ENCODE measurements around the gene CACNA2D1. TPM values are rescaled to one million over a fixed set of nuclear protein-coding genes. Genes with fewer than 3 reads are reported as not detected.

Gene CACNA2D1
- total RNA-seq, 1 donor from 2014 or later: 20.7 TPM

DNA sequence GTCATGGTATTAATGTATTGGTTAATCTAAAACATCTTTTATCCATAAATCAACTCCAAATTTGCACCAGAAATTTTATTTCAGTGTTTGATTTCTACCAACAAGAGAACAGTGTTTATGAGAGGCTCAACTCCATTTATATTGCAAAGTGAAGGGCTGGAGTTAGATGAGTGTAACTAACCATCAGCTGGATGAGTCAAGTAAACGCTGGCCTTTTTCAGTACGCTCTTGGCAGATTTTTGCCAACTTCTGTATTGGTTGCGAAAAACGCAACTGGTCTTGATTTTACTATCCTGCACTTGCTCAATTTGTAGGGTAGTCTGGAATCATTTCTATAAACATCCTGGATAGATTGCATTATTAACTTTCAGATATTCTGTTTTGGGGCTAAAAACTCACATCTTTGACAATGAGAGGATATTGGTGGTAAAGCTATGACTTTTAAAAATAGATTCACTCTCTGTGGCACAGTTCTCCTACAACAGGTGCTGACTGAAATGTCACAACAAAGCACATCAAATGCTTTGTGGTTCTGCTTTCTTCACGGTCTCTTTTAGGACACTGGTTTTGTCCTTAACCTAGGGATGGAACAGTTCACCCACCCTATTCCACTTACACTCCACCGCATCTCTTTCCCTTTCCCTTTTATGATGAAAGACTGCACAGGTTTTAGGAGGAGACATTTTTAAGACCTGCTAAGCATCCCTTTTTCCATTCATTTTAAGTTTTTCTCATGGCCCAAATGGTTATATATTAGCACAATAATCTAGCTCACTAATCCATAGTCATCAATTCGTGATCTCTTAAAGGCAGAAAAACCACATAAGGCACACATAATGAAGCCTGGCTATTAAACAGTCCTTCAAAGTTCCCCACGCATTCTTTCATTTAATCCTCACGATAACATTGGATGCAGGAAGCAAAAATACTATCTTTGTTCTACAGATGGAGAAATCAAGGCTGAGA lies 12.8 kb downstream of the CACNA2D1 start:
- no peaks in the 10 kb centered on the region for H3K36me3 Mint-ChIP-seq (ENCODE audit: low read depth, unreplicated experiment)
- DNase-seq (ENCODE audit: low spot score): no peak
- no peaks in the 10 kb centered on the region for H3K27me3 Mint-ChIP-seq (ENCODE audit: unreplicated experiment)
- no peak overlapping the region for H3K4me3 Mint-ChIP-seq (ENCODE audit: unreplicated experiment)
- TF ChIP-seq CTCF (IDR thresholded peaks at IDR 0.05; ENCODE audit: unreplicated experiment): no peak
- no peak overlapping the region for H3K27ac Mint-ChIP-seq (ENCODE audit: unreplicated experiment)
- peaks cover 4% of the 10 kb centered on the region for H3K4me1 Mint-ChIP-seq (ENCODE audit: unreplicated experiment)
- no peaks in the 10 kb centered on the region for H3K9me3 Mint-ChIP-seq (ENCODE audit: unreplicated experiment)

GRCh38 chr7:82429408-82429807 lies 14.2 kb downstream of the CACNA2D1 start:
- DNase-seq (ENCODE audit: low spot score): no peak
- Mint-ChIP-seq H3K27me3 (ENCODE audit: unreplicated experiment) (peaks cover 1% of the 10 kb centered on the region), H3K4me3 (ENCODE audit: unreplicated experiment) (no peak overlapping the region), H3K9me3 (ENCODE audit: unreplicated experiment) (no peaks in the 10 kb centered on the region), H3K4me1 (ENCODE audit: unreplicated experiment) (peaks cover 4% of the 10 kb centered on the region), H3K27ac (ENCODE audit: unreplicated experiment) (no peak overlapping the region), H3K36me3 (ENCODE audit: low read depth, unreplicated experiment) (no peaks in the 10 kb centered on the region)
- TF ChIP-seq CTCF (IDR thresholded peaks at IDR 0.05; ENCODE audit: unreplicated experiment): no peak

- Mint-ChIP-seq H3K9me3 (ENCODE audit: unreplicated experiment) (no peaks in the 10 kb centered on the region), H3K27me3 (ENCODE audit: unreplicated experiment) (peaks cover 1% of the 10 kb centered on the region), H3K4me3 (ENCODE audit: unreplicated experiment) (no peak overlapping the region), H3K4me1 (ENCODE audit: unreplicated experiment) (peaks cover 4% of the 10 kb centered on the region), H3K27ac (ENCODE audit: unreplicated experiment) (no peak overlapping the region), H3K36me3 (ENCODE audit: low read depth, unreplicated experiment) (no peaks in the 10 kb centered on the region)
- TF ChIP-seq CTCF (IDR thresholded peaks at IDR 0.05; ENCODE audit: unreplicated experiment): no peak
- DNase-seq (ENCODE audit: low spot score): no peak
Measured at GRCh38 chr7:82428186-82428961, 15.2 kb downstream of the CACNA2D1 start.

DNA sequence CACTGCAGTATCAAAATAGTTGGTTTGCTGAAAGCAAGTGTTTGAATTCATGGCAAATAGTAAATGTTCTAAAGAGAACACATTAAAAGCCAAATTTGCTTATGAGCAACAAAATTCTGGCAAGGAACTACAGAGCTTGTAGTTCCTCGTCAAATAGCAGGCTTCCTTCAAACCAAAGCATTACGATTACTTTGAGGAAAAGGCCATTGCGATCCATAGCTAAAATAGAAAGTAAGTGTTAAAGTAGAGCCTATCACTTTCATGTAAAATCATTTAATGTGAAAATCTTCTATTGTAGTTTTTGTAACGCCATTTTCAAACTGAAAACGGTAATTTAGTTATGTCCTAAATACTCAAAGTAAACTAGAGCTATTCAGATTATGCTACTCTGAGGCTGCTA lies 20.1 kb downstream of the CACNA2D1 start:
- H3K27ac Mint-ChIP-seq (ENCODE audit: unreplicated experiment): no peak overlapping the region
- H3K4me1 Mint-ChIP-seq (ENCODE audit: unreplicated experiment): no peaks in the 10 kb centered on the region
- H3K27me3 Mint-ChIP-seq (ENCODE audit: unreplicated experiment): peaks cover 1% of the 10 kb centered on the region
- no peak overlapping the region for H3K4me3 Mint-ChIP-seq (ENCODE audit: unreplicated experiment)
- no peak for DNase-seq (ENCODE audit: low spot score)
- no peak for TF ChIP-seq CTCF (IDR thresholded peaks at IDR 0.05; ENCODE audit: unreplicated experiment)
- H3K9me3 Mint-ChIP-seq (ENCODE audit: unreplicated experiment): no peaks in the 10 kb centered on the region
- H3K36me3 Mint-ChIP-seq (ENCODE audit: low read depth, unreplicated experiment): no peaks in the 10 kb centered on the region

Measured in endothelial cell (in vitro differentiated cells).